Adrenal gland (tissue), 12 donors: ENCODE measurements around the gene ZNF367. TPM values are rescaled to one million over a fixed set of nuclear protein-coding genes. Genes with fewer than 3 reads are reported as not detected.
"Not testable (repeated sequence)": the region's sequence is repeated elsewhere in the genome, so short reads cannot be mapped to it uniquely, and the experiment has no call there.

Experiments used
- DNase-seq, 7 donors: peaks; one replicate each; pipeline ENCODE4 v3.0.0-alpha.2; 2019 to 2020
- H3K27ac ChIP-seq, 5 donors: fragments of 200-600 bp; sonication (generic) in 4 of 5; 1 replicate in 3 of 5; 2 replicates in 2 of 5; pipeline versions ENCODE4 v1.5.1 to v1.8.0; 2016 to 2020; ENCODE audit warnings: mild to moderate bottlenecking in 1 of 5
- H3K27me3 ChIP-seq: fragments of 200-600 bp; 2 replicates; pipeline ENCODE4 v1.8.0; 2021
- H3K36me3 ChIP-seq, 2 donors: fragments of 200-600 bp; replicated peaks in 1 of 2; 1 replicate in 1 of 2; 2 replicates in 1 of 2; pipeline versions ENCODE4 v1.5.1 to v1.8.0; 2018 to 2022
- H3K4me1 ChIP-seq, 2 donors: fragments of 200-600 bp; replicated peaks in 1 of 2; 1 replicate in 1 of 2; 2 replicates in 1 of 2; pipeline versions ENCODE4 v1.5.1 to v1.8.0; 2018 to 2021
- H3K4me3 ChIP-seq, 4 donors: fragments of 200-600 bp; sonication (generic) in 3 of 4; one replicate each; pipeline ENCODE4 v1.5.1; 2016 to 2018
- H3K9me3 ChIP-seq, 3 donors: fragments of 200-600 bp; sonication (generic) in 1 of 3; replicated peaks in 1 of 3; 1 replicate in 2 of 3; 2 replicates in 1 of 3; pipeline versions ENCODE4 v1.5.1 to v1.8.0; 2016 to 2021
- POLR2A ChIP-seq, 2 donors: fragments of 450-650 bp; IDR thresholded peaks; one replicate each; pipeline ENCODE4 v1.6.1; 2017; ENCODE audit warnings: antibody characterized with exemption in 2 of 2, mild to moderate bottlenecking in 2 of 2, moderate library complexity in 1 of 2
- WGBS, 4 donors: extraction: QIAGEN DNeasy Blood & Tissue Kit in 2 of 4; methylation state at CpG; one replicate each; pipeline versions ENCODE4 v1.1.5 to v1.1.7; 2013 to 2017; 5-methylcytosine and 5-hydroxymethylcytosine counted together
- intact Hi-C, 2 donors: fragments of 100-400 bp; cut with DNase I; formaldehyde crosslinking; loops; one replicate each; pipeline versions ENCODE4 v1.14.1 to v1.15.0; 2022 to 2023
- polyA plus RNA-seq, 3 donors: library from polyadenylated mRNA; stranded (reverse); fragments of 200-250 nt in 2 of 3; fragments of 350-450 nt in 1 of 3; fragmentation: Illumina TruSeq in 1 of 3; extraction: RNeasy Lipid Tissue Mini Kit (QIAGEN cat#74804) in 1 of 3; gene quantifications; one replicate each; pipeline ENCODE4 v1.2.3, GENCODE V29; 2013 to 2014
- total RNA-seq, 9 donors: library from RNA; depleted of rRNA in 4 of 9; stranded (reverse); fragments of >200 nt in 4 of 9; fragments of 120-200 nt in 1 of 9; fragmentation: NEBNext Ultra II Directional in 1 of 9; extraction: Animal tissue kit (Norgen Biotek cat#: 25700) in 1 of 9; gene quantifications; one replicate each; pipeline versions ENCODE4 v1.1.0 to v1.2.4, GENCODE V29; 2013 to 2023
- TF ChIP-seq, protein P1 (sequence below), 6 experiments: fragments of 450-650 bp in 4 of 6; fragments of 200-600 bp in 2 of 6; sonication (generic) in 1 of 6; IDR thresholded peaks; 1 replicate in 5 of 6; 2 replicates in 1 of 6; pipeline versions ENCODE4 v1.5.1 to v1.8.0; 2016 to 2021; ENCODE audit warnings: antibody characterized with exemption in 6 of 6, mild to moderate bottlenecking in 2 of 6, moderate library complexity in 1 of 6
- donor health status: healthy with polysubstance abuse.
- donor health status: Bipolar disorder and iron deficiency.
- donor health status: DM: yes; HTN: yes; CAD: no.
- donor health status: DM: no; HTN: no; CAD: no.
- donor health status: DM: no; HTN: no; CAD: no.
- donor health status: DM: yes; HTN: yes; CAD: no.

Gene ZNF367
- total and polyA plus RNA-seq, 12 donors, result 0.24 to 5.4 (median 1.2) TPM

DNA sequence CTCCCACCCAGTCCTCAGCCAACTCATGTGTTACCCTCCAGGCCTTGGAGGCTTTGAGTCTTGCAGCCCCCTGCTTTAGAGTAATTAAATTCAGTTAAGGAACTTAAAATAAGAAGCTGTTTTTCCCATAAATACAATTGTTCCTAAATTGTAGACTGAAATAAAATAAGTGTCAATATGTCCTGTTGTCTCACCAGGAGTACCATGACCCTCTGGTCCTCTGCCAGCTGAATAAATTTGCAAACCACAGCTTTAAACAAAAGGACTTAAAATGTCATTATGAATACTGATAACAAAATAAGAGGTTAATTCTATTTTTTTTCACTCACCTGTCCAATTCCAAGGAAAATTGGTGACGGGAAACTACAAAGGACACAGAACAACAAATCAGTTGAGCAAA, 50.2 kb downstream of the ZNF367 start:
- Histone ChIP-seq H3K4me1 (no peaks in the 10 kb centered on the region), H3K4me3 (no peak overlapping the region), H3K27ac (no peak overlapping the region), H3K27me3 (no peaks in the 10 kb centered on the region), H3K36me3 (peaks cover 0 to 14% of the 10 kb centered on the region in 2 donors), H3K9me3 (no peaks in the 10 kb centered on the region)
- TF ChIP-seq POLR2A (IDR thresholded peaks at IDR 0.05), result no peak
- TF ChIP-seq, protein P1, sequence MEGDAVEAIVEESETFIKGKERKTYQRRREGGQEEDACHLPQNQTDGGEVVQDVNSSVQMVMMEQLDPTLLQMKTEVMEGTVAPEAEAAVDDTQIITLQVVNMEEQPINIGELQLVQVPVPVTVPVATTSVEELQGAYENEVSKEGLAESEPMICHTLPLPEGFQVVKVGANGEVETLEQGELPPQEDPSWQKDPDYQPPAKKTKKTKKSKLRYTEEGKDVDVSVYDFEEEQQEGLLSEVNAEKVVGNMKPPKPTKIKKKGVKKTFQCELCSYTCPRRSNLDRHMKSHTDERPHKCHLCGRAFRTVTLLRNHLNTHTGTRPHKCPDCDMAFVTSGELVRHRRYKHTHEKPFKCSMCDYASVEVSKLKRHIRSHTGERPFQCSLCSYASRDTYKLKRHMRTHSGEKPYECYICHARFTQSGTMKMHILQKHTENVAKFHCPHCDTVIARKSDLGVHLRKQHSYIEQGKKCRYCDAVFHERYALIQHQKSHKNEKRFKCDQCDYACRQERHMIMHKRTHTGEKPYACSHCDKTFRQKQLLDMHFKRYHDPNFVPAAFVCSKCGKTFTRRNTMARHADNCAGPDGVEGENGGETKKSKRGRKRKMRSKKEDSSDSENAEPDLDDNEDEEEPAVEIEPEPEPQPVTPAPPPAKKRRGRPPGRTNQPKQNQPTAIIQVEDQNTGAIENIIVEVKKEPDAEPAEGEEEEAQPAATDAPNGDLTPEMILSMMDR (IDR thresholded peaks at IDR 0.05), result no peak
- 93 to 98% (median 97%) methylated on average over 1 of the region's 1 CpG for WGBS, 4 donors
- intact Hi-C loops, result no loop called here
- no peak for DNase-seq

DNA sequence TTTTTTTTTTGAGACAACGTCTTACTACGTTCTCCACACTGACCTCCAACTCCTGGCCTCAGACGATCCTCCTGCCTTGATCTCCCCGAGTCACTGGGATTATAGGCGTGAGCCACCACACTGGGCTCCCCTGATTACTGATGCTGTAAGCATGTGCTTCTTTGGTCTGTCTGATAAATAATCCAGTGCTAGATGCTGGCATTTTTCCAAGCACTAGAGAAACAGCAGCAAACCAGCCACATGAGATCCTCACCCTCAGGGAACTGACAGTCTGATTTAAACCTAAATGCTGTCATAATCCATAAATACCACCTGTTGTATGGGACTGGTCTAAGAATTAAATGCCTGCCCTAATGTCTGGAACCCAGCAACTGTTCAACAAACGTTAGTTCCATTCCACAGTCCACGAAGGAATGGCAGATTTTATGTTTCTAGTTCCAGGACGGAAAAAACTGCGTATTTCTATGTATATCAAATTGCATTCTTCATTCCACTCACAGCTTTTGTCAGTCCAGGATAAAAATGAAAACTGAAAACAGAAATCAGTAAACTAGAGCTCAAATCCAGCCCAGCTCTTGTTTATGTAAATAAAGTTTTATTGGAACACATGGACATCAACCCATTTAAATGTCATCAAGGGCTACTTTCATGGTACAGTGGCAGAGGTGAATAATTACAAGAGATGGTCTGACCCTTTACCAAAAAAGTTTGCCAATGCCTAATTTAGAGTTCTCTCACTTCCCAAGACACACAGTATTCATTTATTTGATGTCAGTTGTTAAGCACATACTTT, 54.8 kb downstream of the ZNF367 start:
- Histone ChIP-seq H3K27ac (no peak overlapping the region), H3K36me3 (peaks cover 0 to 14% of the 10 kb centered on the region in 2 donors), H3K27me3 (no peaks in the 10 kb centered on the region), H3K9me3 (no peaks in the 10 kb centered on the region), H3K4me3 (no peak overlapping the region), H3K4me1 (no peaks in the 10 kb centered on the region)
- 96 to 97% (median 96%) methylated on average over 9 of the region's 9 CpGs for WGBS, 4 donors
- no peak for DNase-seq
- no peak for TF ChIP-seq POLR2A (IDR thresholded peaks at IDR 0.05)
- TF ChIP-seq, protein P1 (IDR thresholded peaks at IDR 0.05), result no peak
- intact Hi-C loops, result no loop called here

DNA sequence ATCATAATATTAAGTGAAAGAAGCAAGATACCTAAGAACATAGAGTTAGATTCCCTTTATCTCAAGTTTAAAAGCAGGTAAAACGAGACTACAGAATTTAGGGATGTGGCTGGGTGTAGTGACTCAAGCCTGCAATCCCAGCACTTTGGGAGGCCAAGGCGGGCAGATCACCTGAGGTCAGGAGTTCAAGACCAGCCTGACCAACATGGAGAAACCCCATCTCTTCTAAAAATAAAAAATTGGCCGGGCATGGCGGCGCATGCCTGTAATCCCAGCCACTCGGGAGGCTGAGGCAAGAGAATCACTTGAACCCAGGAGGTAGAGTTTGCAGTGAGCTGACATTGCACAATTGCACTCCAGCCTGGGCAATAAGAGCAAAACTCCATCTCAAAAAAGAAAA, 56.1 kb downstream of the ZNF367 start:
- 91 to 98% (median 95%) methylated on average over 6 of the region's 6 CpGs for WGBS, 4 donors
- H3K27ac ChIP-seq, intact Hi-C loops: not testable (repeated sequence)

DNA sequence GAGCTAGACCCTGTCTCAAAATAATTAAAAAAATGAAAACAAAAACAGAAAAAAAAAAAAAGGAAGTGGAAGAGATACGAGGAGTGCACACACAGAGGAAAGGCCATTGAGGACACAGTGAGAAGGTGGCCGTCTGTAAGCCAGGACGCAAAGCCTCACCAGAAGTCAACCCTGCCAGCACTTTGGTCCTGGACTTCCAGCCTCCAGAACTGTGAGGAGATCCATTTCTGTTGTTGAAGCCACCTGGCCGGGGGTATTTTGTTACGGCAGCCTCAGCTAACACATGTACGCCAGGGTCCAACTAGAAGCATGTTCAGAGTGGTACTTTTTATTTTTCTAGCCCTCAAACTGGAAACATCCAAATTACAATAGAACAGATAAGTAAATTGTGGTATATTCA, 56.5 kb downstream of the ZNF367 start:
- H3K4me1 ChIP-seq, result no peaks in the 10 kb centered on the region
- TF ChIP-seq POLR2A (IDR thresholded peaks at IDR 0.05), result no peak
- TF ChIP-seq, protein P1 (IDR thresholded peaks at IDR 0.05), result no peak
- H3K9me3 ChIP-seq, result no peaks in the 10 kb centered on the region
- no peak overlapping the region for H3K4me3 ChIP-seq
- intact Hi-C loops, result no loop called here
- no peaks in the 10 kb centered on the region for H3K27me3 ChIP-seq
- H3K36me3 ChIP-seq, result peaks cover 0 to 19% of the 10 kb centered on the region in 2 donors
- no peak for DNase-seq
- WGBS, 4 donors, result 91 to 96% (median 93%) methylated on average over 6 of the region's 6 CpGs
- H3K27ac ChIP-seq, result no peak overlapping the region

More for the DNA sequence above, 56.1 kb downstream of the ZNF367 start:
- not testable (repeated sequence) for H3K9me3 ChIP-seq, H3K4me1 ChIP-seq, H3K27me3 ChIP-seq, DNase-seq, H3K4me3 ChIP-seq
- H3K36me3 ChIP-seq, result peaks cover 0 to 14% of the 10 kb centered on the region in 2 donors

DNA sequence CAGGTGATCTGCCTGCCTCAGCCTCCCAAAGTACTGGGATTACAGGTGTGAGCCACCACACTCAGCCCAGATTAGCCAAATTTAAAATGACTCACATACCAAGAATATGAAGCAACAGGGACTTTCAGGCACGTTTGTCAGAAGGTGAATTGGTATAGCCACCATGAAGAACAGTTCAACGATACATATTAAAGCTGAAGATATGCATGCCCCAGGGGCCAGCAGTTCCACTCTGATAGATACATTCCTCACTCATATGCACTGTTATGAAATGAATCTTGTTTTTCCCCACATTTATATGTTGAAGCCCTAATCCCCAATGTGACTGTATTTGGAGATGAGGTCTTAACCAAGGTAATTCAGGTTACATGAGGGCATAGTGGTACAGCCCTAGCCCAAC, 57.2 kb downstream of the ZNF367 start:
- no peak for TF ChIP-seq POLR2A (IDR thresholded peaks at IDR 0.05)
- TF ChIP-seq, protein P1 (IDR thresholded peaks at IDR 0.05), result no peak
- no peak overlapping the region for H3K4me3 ChIP-seq
- H3K9me3 ChIP-seq, result no peaks in the 10 kb centered on the region
- H3K4me1 ChIP-seq, result no peaks in the 10 kb centered on the region
- no peak for DNase-seq
- intact Hi-C loops, result no loop called here
- H3K36me3 ChIP-seq, result peaks cover 0 to 24% of the 10 kb centered on the region in 2 donors
- no peak overlapping the region for H3K27ac ChIP-seq
- H3K27me3 ChIP-seq, result no peaks in the 10 kb centered on the region
- 86 to 100% (median 93%) methylated on average over 2 of the region's 2 CpGs for WGBS, 4 donors

DNA sequence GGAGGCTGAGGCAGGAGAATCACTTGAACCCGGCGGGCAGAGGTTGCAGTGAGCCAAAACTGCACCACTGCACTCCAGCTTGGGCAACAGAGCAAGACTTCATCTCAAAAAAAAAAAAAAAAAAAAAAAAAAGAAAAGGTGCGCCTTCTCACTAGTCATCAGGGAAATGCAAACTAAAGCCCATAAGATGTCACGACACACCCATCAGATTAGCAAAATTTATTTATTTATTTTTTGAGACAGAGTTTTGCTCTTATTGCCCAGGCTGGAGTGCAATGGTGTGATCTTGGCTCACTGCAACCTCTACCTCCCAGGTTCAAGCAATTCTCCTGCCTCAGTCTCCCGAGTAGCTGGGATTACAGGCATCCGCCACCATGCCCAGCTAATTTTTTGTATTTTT, 57.6 kb downstream of the ZNF367 start:
- H3K27ac ChIP-seq, H3K4me1 ChIP-seq, H3K4me3 ChIP-seq, intact Hi-C loops, DNase-seq, H3K27me3 ChIP-seq, H3K9me3 ChIP-seq: not testable (repeated sequence)
- peaks cover 0 to 25% of the 10 kb centered on the region in 2 donors for H3K36me3 ChIP-seq
- WGBS, 4 donors, result 96 to 98% (median 98%) methylated on average over 6 of the region's 6 CpGs
